GM19238 (cell line): Measurements from ENCODE around the gene SORCS2.

Experiments
- DNase-seq: peaks from one replicate; pipeline ENCODE4 v3.0.0; 2011; ENCODE audit warnings: low spot score; ENCODE audit not compliant: insufficient read length

The SORCS2 gene

GRCh38 chr4:7467471-7467870, 275.1 kb downstream of the SORCS2 start:
- no peak for DNase-seq

DNA sequence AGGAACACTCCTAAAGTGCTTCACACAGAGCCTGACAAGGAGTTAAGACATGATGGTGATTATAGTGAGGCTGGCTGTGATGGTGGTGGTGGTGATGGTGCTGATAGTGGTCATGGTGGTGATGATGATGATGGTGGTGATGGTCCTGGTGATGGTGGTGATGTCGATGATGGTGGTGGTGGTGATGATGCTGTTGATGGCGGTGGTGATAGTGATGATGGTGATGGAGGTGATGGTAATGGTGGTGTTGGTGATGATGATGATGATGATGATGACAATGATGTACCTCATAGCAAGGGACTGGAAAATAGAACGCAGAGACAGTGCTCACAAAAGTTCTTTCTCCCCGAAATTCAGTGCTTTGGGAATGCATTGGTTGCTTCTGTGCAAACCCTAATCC, 276.7 kb downstream of the SORCS2 start:
- DNase-seq = no peak

GRCh38 chr4:7470111-7470510, 277.8 kb downstream of the SORCS2 start:
- DNase-seq = no peak

GRCh38 chr4:7470522-7471128, 278.3 kb downstream of the SORCS2 start:
- no peak for DNase-seq

DNA sequence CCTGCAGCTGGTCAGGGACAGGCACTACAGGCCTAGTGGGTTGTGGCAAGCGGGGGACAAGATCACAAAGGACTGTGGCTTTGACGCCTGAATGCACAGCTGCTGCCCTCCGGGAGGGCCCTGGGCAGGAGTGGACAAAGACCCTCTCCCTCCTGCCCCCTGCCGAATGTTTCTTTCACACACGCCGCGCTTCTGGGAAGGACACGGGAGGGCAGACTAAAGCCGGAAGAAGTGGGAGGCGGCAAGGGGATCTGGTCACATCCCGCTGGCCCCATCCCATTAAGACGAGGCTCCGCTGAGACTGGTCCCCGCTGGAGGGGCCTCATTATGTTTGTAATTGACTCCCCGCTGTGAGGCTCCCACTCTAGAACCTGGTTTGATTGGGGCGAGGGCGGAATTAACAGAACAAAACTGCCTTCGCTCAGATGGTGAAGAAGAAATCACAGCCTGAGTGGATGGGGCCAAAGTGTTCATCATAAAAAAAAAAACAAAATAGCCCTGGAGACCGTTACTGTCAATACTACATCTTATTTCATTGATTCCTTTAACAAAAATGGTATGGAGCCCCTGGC, 280.2 kb downstream of the SORCS2 start:
- no peak for DNase-seq

DNA sequence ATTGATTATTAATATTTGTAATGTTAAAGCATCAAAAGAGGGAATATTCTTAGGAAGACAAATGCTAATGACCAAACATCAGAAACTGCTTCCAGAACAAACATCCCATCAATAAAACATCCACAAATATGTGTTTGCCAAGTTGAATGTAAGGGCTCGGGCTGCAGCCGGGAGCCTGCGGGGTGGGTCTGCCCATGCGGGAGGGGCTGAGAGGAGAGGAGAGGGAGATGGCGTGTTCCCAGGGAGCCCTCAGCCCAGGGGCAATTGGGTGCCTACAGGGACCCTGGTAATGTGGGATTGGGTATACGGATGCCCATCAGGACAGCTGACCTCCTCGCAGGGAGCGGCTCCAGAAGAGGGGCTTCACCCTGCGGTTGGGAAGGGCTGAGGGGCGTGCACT, 280.7 kb downstream of the SORCS2 start:
- no peak for DNase-seq

DNA sequence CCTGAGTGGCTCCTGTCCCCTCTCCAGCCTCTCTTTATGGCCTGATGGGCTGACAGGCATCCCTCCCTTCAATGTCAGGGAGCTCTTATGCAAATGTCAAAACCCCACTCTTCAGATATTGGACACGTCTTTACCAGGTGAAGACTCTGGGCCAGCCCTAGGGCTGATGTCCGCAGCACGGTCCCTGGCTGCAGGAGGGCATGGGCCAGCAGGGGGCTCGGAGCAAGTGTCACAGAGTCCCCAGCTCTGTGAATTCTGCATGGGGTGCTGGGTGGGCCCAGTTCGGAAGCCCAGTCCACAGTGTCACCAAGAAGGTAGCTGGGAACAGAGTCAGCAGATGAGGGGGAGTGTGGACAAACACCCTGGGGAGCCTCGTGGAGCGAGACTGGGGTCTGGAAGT, 282.0 kb downstream of the SORCS2 start:
- no peak for DNase-seq

DNA sequence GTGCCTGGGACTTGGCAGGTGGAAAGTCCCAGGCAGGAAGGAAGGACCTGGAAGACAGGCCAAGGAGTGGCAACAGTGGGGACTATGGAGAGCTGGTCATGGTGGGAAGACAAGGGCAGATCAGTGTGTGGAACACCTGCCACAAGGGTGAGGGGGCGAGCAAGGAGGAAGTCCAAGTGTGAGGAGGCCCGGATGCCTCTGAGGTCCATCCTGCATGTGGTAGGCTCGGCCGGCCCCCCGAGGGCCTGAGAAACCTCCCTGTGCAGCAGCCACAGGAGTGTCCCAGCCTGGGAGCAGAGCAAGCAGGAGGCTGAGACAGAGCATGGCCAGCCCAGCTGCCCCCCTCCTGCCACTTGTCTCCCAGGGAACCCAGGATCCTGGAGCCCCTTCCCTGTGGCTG, 282.9 kb downstream of the SORCS2 start:
- no peak for DNase-seq

DNA sequence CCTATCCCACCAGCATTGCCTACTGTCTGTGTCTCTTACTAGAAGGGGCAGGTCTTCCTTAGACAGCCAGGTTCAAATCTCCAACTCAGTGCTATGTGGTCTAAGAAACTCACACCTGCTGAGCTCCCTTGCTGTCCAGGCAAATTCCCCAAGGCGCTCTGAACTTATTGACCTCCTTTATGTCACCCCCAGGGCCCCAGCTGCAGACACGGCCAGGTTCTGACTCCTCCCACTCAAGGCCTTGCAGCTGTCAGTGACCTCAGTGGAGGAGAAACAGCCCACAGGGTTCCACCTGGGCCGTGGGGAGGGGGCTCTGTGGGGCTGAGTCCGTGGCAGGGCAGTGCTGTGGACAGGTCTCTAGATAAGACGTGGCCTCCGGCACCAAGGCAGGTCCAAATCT, 284.5 kb downstream of the SORCS2 start:
- no peak for DNase-seq

- no peak for DNase-seq
Observed at GRCh38 chr4:7477695-7478094, 285.4 kb downstream of the SORCS2 start.

DNA sequence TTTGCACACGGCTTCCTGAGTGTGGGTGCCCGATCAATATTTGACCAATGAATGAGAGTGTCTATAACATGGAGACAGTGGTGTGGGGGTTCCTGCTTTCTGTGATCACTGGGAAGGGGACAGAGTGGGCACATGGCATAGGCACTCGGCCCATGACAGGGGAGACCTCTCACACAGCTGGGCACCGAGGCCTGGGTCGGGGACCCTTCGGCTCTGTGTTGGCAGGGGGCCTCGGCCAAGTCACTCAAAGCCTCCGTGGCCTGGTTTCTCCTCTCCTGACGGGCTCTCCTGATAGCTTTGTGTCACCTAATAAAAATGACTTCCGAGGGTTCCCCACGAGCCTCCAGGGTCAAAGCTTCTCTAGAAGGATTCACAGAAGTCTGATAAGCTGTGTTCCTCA, 286.3 kb downstream of the SORCS2 start:
- DNase-seq = no peak

DNA sequence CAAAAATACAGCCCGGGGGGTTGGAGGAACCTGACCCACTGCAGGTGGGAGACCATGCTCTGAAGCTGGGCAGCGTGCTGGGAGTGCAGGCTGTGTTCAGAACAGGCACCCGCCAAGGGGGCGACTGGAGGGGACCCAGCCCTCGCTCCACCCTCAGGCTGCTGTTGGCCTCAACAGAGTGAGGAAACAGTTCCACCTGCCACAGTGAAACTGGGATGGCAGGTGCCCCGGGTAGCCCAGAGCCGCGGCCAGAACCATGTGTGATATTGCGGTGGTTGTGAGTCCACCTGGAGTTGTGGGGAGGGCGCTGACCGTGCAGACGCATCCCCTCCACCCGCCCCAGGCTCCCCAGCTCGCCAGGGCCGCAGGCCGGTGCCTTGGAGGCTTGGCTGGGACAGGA, 288.1 kb downstream of the SORCS2 start:
- DNase-seq = no peak

- no peak for DNase-seq
Observed at GRCh38 chr4:7481227-7481626, 288.9 kb downstream of the SORCS2 start.

- no peak for DNase-seq
Observed at GRCh38 chr4:7485096-7485495, 292.8 kb downstream of the SORCS2 start.

DNA sequence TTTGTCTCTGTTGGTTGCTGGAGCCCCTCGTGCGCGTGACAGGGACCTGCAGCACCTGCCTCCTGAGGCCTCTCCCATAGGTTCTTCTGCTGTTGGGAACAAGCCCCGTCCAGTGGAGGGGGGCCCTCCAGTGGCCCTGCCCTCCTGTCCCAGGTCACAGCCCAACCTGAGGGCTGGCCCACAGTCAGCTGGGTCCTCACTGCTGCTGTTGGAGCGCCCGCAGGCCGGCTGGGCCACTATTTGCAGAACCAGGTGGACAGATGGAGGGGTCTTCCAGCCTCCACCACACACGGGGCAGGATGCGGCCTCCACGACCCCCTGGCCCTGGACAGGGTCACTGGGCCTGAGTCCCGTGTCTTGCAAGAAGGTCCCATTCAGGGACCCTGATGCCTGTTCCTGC, 293.8 kb downstream of the SORCS2 start:
- DNase-seq = no peak

DNA sequence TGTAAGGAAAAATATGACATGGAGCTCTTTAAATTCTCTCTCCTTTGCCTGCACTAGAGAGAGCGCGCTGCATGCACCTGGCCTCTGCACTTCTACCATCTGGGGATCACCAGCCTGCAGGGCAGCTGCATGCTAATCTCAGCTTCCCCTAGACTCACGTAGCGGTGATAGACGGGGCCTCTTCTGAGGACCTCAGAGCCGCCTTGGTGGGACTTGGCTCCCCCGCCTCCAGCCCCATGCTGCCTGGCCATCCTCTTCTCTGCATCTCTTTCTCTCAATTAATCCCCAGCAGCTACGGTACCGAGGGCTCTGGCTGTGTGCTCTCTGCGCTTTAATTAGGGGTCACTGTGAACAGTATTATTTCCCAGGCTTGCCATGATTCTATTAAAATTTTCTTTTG, 295.2 kb downstream of the SORCS2 start:
- DNase-seq = no peak

GRCh38 chr4:7487998-7488671, 295.8 kb downstream of the SORCS2 start:
- no peak for DNase-seq

- DNase-seq = no peak
Observed at GRCh38 chr4:7491915-7492314, 299.6 kb downstream of the SORCS2 start.

- no peak for DNase-seq
Observed at GRCh38 chr4:7498446-7499200, 306.3 kb downstream of the SORCS2 start.

- DNase-seq = no peak
Observed at GRCh38 chr4:7499661-7500060, 307.3 kb downstream of the SORCS2 start.

GRCh38 chr4:7500404-7500803, 308.1 kb downstream of the SORCS2 start:
- DNase-seq = no peak

GRCh38 chr4:7501314-7501713, 309.0 kb downstream of the SORCS2 start:
- DNase-seq = no peak
